GM20431 (cell line): Measurements from ENCODE around the gene UQCC2.

Experiments used
- in situ Hi-C: fragments of 300-500 bp; cut with MseI, MboI; formaldehyde crosslinking; loops from one replicate; pipeline ENCODE4 v1.15.0; 2020; ENCODE audit warnings: low sequenced_read_pairs; ENCODE audit not compliant: unreplicated experiment

UQCC2 gene

DNA sequence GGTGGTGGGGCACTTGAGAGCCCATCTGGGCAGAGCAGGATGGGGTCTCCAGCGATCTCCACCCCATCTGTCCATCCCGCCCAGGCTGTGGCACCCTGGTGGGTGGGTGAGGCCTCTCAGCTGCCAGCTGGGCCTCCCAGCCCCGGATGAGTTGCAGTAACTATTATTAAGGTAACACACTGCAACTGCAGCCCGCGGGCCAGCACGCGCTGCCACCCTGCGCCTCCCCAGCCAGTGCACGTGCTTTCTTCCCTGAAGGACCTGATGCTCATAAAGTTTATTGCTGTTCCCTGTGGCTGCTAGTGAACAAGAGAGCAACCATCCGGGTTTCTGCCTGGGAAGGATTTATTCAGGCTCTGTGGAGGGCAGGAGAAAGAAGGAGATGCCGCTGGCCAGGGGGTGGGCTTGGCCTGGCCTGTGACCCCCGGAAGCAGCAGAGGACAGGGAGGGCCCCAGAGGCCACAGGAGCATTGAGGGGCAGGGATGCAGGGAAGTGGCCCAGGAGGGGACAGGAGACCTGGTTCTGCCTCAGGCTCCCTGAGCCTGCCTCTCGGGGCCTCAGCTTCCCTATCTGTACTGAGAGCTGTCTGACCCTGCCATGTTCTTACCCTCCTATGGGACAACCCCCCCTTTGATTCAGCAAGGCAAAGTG is 33.5 kb upstream of the UQCC2 start:
- in situ Hi-C loops = no loop called here

DNA sequence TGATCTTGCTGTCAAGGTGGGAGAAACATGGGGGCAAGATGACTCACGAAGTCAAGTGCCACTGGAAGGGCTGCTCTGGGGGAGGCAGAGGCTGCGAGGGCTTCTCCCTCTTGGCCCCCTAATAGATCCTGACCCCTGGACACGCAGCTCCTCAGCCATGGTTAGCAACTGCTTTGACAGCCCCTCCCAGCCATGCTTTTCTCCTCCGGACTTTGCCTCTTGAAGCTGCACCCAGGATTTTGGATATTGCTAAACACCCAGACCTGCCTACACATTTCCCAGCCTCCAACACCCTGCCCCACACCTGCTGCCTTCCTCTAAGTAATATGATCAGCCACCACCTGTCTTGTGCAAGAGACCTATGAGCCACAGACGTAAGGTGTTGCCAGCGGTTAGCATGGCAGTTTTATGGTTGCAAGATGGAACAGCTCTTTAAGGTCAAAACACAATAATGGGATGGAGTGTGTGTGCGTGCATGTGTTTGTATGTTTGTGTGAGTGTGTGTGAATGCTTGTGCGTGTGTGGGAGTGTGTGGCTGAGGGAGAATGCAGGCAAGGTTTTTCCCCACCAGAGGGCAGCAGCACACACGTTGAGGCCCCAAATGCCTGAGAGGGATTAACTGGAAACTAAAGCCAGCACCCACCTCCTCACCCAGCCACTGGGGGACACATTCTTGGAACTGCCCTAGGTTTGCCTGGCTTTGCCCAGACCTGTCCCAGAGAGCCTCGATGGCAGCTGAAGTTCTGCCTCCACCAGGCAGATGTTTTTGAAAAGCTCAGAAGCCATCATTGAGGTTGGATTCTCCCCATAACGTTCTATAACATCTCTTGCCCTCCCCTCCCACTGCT is 32.7 kb upstream of the UQCC2 start:
- in situ Hi-C loops = no loop called here

GRCh38 chr6:33742837-33743236 is 31.3 kb upstream of the UQCC2 start:
- in situ Hi-C loops = no loop called here

DNA sequence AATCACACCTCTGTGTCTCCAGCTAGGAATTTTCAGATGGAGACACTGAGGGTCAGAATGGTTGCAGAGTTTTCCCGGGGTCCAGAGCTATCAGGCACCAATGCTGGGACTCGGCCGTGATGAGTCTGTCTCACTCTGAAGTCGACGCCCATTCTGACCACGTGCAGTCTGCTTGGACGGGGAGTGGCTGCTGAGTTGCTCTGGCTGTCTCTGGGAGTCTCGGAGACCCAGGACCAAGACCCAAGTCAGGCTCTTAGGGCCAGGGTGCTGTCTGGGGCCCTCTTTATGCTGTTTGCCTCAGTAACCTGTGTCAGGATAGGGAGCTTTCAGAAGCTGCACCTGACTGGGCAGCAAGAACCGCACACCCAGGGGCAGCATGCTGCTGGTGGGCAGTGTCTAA is 30.6 kb upstream of the UQCC2 start:
- in situ Hi-C loops = no loop called here

DNA sequence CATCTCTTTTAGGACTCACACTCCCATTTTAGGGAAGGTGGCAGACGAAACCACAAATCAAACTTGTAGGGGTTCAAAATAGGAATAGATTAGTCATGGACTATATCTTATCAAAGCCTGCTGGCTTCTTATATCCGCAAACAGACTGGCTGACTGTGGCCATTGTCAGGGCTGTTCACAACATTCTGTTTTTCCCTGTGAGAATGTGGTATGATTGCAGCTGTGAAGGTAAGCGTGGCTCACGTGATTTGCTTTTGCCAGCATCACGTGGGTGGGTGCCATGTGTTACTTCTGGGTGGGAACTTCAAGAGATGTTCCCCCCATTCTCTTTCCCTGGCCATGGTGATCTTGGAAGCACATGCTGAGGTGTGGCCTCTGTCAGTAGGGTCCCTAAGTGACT is 29.3 kb upstream of the UQCC2 start:
- in situ Hi-C loops = no loop called here

DNA sequence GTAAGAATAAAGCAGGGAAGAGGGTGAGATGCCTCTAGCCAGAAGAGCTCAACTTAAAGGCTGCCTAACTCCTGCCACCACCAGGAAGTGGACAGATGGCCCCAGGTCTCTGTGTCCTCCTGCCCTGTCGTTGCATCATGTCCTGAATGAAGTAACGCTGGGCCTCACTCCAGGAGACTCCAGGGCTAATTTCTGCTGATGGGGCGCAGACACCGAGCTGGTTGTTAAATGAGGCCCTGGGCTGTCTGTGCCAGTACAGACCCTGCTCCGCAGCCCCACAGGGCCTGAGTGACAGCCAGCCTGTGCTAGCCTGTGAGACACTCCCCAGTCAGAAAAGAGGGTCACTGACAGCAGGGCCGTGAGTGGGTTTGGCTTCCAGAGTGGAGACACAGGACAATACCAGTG is 28.7 kb upstream of the UQCC2 start:
- in situ Hi-C loops = no loop called here

DNA sequence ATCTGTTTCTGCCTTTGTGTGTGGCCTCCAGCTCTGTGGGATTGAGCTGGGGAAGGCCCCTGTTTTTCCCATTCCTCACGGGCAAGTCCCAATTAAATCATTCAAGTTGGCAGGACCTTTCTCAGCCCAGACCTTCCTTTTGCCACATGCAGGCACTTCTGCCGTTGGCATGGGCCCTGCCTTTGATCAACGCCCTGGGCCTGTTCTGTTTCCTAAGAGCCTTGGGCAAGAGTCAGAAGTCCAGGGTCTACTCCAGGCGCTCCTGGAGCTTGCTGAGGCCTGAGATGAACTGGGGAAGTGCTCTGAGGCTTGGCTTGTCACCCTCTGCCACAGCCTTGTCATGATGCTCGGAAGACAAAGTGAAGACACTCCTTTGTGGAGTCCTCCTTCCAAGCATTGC is 28.1 kb upstream of the UQCC2 start:
- in situ Hi-C loops = no loop called here

GRCh38 chr6:33738879-33739278 is 27.4 kb upstream of the UQCC2 start:
- in situ Hi-C loops = no loop called here

GRCh38 chr6:33738153-33738552 is 26.7 kb upstream of the UQCC2 start:
- in situ Hi-C loops = no loop called here

DNA sequence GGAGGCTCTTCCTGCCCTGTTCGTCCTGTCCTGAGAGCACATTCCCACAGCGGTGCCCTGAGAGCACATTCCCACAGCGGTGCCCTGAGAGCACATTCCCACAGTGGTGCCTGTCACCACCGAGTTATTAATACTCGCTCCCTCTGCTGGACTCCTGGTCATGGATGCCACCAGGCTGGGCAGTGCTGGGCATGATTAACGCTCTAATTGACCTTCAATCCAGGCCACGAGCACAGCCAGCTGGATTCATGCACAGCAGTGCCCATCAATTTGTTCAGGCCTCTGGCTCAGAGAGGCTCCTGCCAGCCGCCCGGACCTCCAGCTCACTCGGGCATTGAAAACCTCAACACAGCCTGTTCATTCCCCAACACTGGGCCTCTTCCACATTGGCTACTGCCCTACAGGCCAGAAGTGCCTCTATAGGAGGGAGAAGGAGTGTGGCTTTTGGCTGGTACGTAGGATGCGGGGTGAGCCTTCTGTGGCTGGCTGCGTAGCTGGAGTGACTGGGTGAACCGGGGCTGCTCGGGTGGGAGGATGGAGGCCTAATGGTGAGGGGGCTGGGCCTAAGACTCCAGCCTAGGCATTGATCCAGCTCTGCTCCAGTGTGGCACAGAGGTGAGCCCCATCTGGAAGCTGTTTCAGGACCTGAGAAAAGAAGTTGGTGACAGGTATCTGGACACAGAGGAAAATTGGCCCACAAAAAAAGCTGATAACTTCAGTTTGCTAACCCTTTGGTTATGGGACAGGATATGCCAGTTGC is 25.9 kb upstream of the UQCC2 start:
- in situ Hi-C loops = no loop called here

DNA sequence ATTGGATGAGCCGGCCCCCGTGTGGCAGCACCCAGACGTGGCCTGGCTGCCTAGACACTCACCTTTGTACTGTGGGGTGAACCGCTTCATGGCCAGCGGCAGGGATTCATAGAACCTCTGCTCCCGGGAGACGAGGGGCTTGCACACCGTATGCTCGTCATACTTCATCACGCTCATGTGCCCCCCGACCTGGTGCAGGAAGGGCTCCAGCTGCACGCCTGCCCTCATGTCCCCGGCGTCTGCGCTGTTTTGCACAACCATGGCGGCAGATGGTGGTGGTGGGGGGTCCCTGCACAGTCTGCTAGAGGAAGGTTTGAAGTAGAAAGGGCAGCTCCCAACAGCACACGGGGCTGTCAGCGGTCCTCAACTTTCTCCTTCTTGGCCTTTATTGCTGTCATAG is 23.7 kb upstream of the UQCC2 start:
- in situ Hi-C loops = no loop called here

DNA sequence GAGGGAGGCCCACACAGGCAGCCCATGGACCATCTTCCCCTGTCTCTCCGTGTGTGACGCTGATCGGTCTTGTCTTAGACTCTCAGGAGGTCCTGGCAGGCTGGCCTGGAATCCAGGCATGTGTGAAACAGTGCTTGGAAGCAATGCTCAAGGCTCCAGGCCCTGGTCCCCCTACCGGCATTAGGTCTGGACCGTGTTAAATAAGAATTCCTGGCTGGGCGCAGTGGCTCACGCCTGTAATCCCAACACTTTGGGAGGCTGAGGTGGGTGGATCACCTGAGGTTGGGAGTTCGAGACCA is 22.2 kb upstream of the UQCC2 start:
- in situ Hi-C loops = no loop called here

GRCh38 chr6:33732817-33733708 is 21.6 kb upstream of the UQCC2 start:
- in situ Hi-C loops = no loop called here

DNA sequence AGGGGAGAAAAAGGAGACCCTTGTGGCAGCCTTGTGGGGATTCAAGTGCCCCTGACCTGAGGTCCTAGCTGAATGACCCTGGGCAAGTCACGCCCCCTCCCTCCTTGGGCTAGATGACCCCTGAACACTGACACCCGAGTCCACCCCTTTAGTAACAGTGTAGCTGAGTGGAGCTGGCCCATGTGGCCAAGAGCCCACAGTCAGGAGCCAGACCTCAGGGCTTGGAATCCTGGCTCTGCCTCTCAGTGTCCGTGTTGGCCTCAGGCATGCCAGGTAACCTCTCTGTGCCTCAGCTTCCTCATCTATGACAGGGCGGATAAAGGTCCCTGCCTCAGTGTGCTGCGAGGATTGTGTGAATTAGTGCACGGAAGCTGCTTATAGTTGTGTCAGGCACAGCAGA is 20.9 kb upstream of the UQCC2 start:
- in situ Hi-C loops = no loop called here

- in situ Hi-C loops = no loop called here
Observed at GRCh38 chr6:33731751-33732282, 20.3 kb upstream of the UQCC2 start.

DNA sequence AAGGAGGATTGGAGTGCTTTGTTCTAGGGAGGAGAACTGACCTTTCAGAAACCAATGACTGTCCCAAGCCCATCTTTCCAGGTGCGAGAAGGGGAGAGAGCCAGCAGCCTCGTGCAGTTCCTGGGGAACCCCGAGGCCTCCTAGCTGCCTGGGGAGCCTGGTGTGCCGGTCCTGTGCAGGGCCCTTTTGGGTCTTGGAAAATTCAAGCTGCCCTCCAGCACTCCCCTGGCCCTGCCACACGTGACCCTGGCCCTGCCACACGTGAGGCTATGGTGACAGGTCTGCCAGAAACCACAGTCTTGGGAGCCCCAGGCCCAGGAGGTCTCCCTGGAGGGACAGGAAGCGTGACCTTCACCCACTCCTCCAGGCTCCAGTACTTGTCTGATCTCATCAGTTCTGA is 19.5 kb upstream of the UQCC2 start:
- in situ Hi-C loops = no loop called here

DNA sequence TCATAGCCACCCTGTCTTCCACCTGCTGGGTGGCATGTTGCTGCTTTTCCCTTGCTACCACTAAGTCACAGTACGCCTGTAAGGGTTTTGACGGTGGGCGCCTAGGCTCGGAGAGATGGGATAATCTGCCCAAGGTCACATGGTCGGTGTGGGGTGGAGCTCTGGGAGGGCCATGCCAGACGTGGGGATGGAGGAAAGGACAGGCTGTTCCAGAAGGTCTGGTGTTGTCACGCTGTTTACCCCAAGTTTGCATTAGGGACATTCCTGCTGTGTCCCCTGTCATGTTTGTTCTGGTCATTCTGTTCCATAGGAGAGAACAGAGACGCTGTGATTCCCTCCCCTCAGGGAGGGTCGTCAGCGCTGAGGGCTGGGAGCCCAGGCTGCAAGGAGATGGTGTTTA is 19.1 kb upstream of the UQCC2 start:
- in situ Hi-C loops = no loop called here

- in situ Hi-C loops = no loop called here
Observed at GRCh38 chr6:33729059-33729458, 17.6 kb upstream of the UQCC2 start.

DNA sequence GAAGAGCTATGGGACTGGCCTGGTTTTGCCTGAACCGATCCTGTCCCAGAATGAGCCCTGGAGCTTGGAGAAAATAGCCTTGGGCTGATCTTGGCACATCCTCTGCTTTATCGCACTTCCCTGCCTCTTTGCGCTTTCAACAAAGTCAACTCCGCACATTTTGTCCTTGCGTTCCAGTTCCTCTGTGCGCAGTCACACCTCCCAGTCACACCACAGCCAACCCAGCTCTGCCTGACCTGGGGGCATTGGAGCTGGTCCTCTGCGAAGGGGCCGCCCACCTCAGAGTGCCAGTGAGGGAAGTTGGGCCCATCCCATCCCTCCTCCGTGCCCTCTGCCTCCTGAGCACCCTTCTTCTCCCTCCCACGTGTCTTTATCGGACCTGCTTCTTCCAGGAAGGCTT is 16.9 kb upstream of the UQCC2 start:
- in situ Hi-C loops = no loop called here

DNA sequence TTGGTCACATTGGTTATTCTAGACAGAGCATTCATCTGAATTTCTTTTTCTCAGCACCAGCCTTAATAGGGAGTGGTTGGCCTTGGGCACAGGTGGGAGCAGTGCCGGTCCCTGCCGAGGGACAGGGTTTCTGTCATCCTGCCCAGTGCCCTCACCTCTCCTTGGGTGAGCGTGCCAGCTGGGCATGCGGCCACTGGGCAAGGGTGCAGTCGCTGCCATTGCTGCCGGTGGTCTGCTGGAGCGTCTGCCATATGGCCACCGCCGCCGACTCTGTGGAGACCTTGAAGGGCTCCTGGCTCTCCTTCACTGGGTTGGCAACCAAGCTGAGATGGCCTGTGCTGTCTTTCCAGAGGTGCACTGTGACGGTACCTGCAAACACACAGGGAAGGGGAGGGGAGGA is 16.4 kb upstream of the UQCC2 start:
- in situ Hi-C loops = no loop called here
